ENCODE results near the gene MOCS3.

DNA sequence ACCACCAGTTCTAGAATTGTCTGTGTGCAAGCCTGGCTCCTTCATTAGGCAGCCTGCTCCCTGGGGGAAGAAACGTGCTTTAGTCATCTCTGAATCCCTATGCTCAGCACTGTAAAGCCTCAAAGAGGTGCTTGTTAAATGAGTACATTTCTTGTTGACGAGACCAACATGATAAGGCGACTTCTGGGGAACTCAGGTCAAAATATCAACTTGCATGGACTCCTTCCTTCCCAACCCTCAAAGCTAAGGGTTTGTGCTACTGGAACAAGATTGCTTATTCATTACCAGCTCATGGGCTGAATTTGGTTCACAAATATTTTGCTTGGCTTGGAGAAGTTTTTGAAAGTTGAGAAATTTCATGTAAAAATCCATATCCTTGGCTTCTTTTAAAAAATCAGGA is 53.7 kb downstream of the MOCS3 start:
- TF ChIP-seq EZH2 (IDR thresholded peaks at IDR 0.05; ENCODE audit: insufficient read depth, poor library complexity, severe bottlenecking) (no peak), EZH2phosphoT487 (IDR thresholded peaks at IDR 0.05; ENCODE audit: insufficient read depth, low read depth) (no peak)
